NCI-H69 (cell line): ENCODE data around the gene TRIM51.
"Not testable (repeated sequence)": the region's sequence is repeated elsewhere in the genome, so short reads cannot be mapped to it uniquely, and the experiment has no call there.

Experiments
- DNase-seq: peaks from one replicate; lab custom pipeline; 2025; lab: John Stamatoyannopoulos, UW

The TRIM51 gene, protein sequence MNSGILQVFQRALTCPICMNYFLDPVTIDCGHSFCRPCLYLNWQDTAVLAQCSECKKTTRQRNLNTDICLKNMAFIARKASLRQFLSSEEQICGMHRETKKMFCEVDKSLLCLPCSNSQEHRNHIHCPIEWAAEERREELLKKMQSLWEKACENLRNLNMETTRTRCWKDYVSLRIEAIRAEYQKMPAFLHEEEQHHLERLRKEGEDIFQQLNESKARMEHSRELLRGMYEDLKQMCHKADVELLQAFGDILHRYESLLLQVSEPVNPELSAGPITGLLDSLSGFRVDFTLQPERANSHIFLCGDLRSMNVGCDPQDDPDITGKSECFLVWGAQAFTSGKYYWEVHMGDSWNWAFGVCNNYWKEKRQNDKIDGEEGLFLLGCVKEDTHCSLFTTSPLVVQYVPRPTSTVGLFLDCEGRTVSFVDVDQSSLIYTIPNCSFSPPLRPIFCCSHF

GRCh38 chr11:55882997-55883396 is at the start of gene TRIM51:
TSS of gene TRIM51 (plus strand) at chr11:55883297. CDS start at chr11:55885429, 2,132 bp downstream.
- not testable (repeated sequence) for DNase-seq

DNA sequence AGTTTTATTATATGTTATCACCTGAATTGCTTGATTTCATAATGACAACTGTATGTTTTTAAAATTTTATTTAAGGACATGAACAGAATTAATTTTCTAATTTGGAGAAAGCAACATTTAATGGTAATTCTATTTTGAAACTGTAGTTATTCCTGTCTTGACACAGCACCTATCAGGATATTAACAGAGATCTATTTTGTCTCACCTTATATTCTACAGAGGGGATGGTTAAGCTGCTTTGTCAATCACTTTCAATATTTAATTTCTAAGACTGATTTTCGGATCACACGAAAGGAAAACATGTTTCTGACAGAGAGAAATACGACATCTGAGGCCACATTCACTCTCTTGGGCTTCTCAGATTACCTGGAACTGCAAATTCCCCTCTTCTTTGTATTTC is 44.6 kb upstream of the TRIM51 start, which contains the start of gene OR5D16:
TSS of gene OR5D16 (plus strand) at position 301 of the 400 bp plus-strand sequence. CDS start at position 301, 0 bp downstream.
- no peak for DNase-seq

DNA sequence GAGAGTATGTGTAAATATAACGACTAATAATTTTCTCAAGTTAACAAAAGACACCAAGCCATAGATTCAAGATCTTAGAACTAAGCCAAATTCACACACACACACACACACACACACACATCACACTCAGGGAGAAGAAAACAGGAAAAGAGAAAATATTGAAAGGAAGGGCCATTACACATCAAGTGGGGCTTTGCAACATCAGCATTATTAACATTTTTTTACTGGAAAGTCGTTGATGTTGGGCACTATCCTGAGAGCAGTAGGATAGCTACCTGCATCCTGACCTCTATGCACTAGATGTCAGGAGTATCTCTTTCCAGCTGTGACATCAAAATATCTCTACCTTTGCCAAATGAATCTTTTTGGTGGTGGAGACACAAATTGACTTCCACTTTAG is 35.6 kb upstream of the TRIM51 start:
- no peak for DNase-seq

GRCh38 chr11:55849037-55849436 is 34.1 kb upstream of the TRIM51 start:
- DNase-seq, result no peak

DNA sequence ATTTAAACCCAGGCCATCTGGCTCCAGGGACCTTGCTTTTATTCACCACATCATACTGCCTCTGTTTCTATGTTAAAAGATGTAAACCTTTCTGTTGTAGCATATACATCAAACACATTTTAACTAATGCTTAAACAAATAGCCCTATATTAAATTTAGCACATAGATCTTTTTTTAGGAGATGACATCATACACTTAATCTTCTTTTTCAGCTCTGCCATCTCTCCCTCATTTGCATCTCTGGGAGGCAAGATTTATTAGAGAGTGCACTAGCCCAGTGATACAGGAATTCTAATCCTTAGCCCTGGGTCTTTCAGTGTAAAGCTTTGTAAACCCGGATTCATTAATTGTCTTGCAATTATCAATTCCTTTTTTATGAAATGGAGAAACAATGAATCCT is 31.0 kb upstream of the TRIM51 start:
- no peak for DNase-seq

GRCh38 chr11:55854704-55855103 is 28.4 kb upstream of the TRIM51 start:
- no peak for DNase-seq

GRCh38 chr11:55867354-55867753 is 15.7 kb upstream of the TRIM51 start:
- not testable (repeated sequence) for DNase-seq

DNA sequence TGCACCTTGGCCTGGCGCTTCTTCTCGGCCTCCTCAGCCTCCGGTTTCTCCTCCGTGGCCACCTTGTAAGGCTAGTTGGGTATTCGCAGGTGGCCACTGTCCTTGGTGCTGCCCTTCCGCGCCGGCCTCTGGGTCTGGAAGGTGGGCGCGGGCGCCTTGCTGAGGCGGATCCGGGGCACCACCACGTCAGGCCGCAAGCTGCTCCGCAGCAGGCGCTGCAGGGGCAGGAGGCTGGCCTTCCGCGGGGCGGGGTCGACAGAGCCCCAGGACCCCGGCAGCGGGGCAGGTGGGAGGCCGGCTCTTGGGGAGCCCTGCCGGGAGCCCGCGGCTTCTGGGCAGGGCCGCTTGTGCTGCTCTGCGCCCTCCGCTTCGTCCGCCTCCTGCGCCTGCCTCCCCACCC is 10.4 kb upstream of the TRIM51 start:
- DNase-seq, result not testable (repeated sequence)

DNA sequence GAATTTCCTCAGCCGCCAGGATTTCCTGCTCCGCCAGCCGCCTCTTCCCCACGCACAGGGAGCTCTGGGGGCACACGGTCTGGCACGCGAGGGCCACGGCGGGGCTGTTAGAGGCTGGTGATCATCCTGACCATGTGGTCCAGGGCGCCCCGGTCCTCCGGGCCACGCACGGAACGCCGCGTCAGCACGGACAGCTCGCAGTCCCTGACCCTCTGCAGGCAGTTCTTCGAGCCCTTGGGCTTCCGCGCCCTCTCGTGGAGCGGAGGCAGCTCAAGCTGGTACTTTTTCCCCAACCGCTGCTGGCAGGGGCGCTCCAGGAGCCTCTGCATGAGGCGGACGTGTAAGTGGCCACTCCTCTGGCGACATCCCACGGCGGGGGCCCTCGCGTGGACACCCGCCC is 10.0 kb upstream of the TRIM51 start:
- DNase-seq, result not testable (repeated sequence)

- DNase-seq, result not testable (repeated sequence)
These were observed 1.9 kb downstream of the TRIM51 start for GRCh38 chr11:55884995-55885394.

GRCh38 chr11:55885481-55885880 is 2.4 kb downstream of the TRIM51 start:
- DNase-seq, result not testable (repeated sequence)

DNA sequence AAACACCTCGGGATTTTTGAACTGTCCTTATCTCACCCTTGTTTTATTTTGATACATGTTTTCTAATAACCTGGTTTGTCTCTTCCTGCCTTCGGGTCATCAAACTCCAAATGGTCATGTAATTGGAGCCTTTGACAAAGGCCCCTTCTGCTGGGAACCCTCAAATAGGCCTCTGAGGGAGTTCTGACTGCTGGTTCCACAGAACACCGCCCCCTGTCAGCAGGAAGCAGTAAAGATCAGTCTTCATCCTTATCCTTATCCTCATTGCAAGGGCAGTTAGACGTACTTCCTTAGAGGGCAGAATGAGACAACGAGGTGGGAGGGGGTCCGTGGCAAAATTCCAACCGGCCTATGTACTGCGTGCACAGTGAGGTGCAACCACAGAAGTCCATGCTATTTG is 12.1 kb downstream of the TRIM51 start:
- no peak for DNase-seq

GRCh38 chr11:55902308-55902707 is 19.2 kb downstream of the TRIM51 start:
- DNase-seq, result no peak

DNA sequence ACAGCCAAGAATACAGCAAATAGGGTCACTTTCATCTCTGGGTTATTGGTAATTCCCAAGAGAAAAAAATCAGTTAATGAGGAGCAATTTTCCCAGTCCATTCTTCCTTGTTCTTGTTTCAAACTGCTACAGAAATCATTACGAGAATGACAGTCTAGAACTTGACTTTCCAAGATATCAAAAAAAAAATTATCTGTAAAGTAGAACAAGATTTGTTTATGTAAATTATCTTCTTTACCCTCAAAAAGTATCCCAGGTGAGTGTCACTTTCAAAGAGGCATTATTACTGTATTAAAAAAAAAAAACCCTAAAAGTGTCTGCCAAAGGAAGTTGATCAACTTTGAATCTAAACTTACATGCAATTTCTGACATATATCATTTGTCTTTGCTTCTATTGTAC is 31.4 kb downstream of the TRIM51 start, which contains the start of gene OR5W2:
TSS of gene OR5W2 (minus strand) at position 101 of the 400 bp plus-strand sequence. CDS start at position 101, 0 bp downstream.
- no peak for DNase-seq

DNA sequence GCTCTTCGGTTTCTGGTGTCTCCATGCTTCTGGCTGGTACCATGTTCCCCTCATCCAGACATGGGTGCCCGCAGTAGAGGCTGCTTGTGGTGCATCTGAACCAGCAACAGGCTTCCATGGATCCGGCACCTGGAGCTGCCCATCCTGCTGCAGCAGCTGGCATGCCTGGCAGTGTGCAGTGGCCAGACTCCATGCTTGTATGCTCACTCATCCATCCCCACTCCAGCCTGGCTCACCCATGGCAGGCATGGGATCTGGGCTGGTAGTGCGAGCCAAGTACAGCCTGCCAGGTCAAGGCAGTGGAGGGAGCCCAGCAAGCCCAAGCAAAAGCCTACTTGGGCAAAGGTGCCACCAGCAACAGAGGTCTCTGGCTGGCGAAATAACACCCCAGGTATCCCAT is 37.4 kb downstream of the TRIM51 start:
- no peak for DNase-seq

GRCh38 chr11:55936300-55936699 is 53.2 kb downstream of the TRIM51 start, which contains the start of gene OR5I1:
TSS of gene OR5I1 (minus strand) at chr11:55936400. CDS start at chr11:55936400, 0 bp downstream.
- no peak for DNase-seq
